GM23338 (cell line): ENCODE results near the gene ST6GALNAC4. TPM values are rescaled to one million over a fixed set of nuclear protein-coding genes. Genes with fewer than 3 reads are reported as not detected.

Experiments
- ATAC-seq: fragments of 200-7000 bp; cut with Tn5 transposase; 3 replicates; pipeline ENCODE4 v1.9.1; 2020
- DNase-seq: peaks from one replicate; pipeline ENCODE4 v3.0.0-alpha.2; 2015; ENCODE audit warnings: low spot score
- H2AFZ ChIP-seq: fragments of 200-600 bp; sonication (generic); 2 replicates; pipeline ENCODE4 v1.8.0; 2016; ENCODE audit warnings: antibody characterized with exemption, mild to moderate bottlenecking, moderate library complexity
- H3F3A ChIP-seq: fragments of 200-600 bp; sonication (generic); replicated peaks from 2 replicates; pipeline ENCODE4 v1.8.0; 2017; ENCODE audit warnings: antibody characterized with exemption, mixed run types, low read depth
- H3K27ac ChIP-seq: fragments of 200-600 bp; sonication (generic); 2 replicates; pipeline ENCODE4 v1.6.1; 2016; ENCODE audit warnings: low read depth
- H3K27me3 ChIP-seq: fragments of 200-600 bp; sonication (generic); 2 replicates; pipeline ENCODE4 v1.8.0; 2016; ENCODE audit warnings: mild to moderate bottlenecking, mixed run types, moderate library complexity; ENCODE audit not compliant: insufficient read depth
- H3K36me3 ChIP-seq: fragments of 200-600 bp; sonication (generic); 2 replicates; pipeline ENCODE4 v1.8.0; 2016; ENCODE audit warnings: mild to moderate bottlenecking; ENCODE audit not compliant: insufficient read depth
- H3K4me1 ChIP-seq: fragments of 200-600 bp; sonication (generic); 2 replicates; pipeline ENCODE4 v1.8.0; 2016; ENCODE audit warnings: mild to moderate bottlenecking, moderate library complexity; ENCODE audit not compliant: insufficient read depth
- H3K4me2 ChIP-seq: fragments of 200-600 bp; sonication (generic); 2 replicates; pipeline ENCODE4 v1.7.1; 2017; ENCODE audit warnings: mixed run types
- H3K4me3 ChIP-seq: fragments of 200-600 bp; sonication (generic); 2 replicates; pipeline ENCODE4 v1.6.1; 2016; ENCODE audit warnings: mixed run types
- H3K79me2 ChIP-seq: fragments of 200-600 bp; sonication (generic); replicated peaks from 2 replicates; pipeline ENCODE4 v1.8.0; 2017; ENCODE audit warnings: mild to moderate bottlenecking; ENCODE audit not compliant: insufficient read depth
- H3K9me2 ChIP-seq: fragments of 200-600 bp; sonication (generic); 2 replicates; pipeline ENCODE4 v1.8.0; 2017; ENCODE audit not compliant: insufficient read depth
- H4K20me1 ChIP-seq: fragments of 200-600 bp; sonication (generic); replicated peaks from 2 replicates; pipeline ENCODE4 v1.8.0; 2017; ENCODE audit warnings: mild to moderate bottlenecking; ENCODE audit not compliant: insufficient read depth
- H3K27ac Mint-ChIP-seq: 2 replicates; pipeline ENCODE4 v1.8.0; 2020; ENCODE audit warnings: inconsistent platforms, mild to moderate bottlenecking, moderate library complexity, mixed read lengths
- H3K27me3 Mint-ChIP-seq: 3 replicates; pipeline ENCODE4 v1.8.0; 2022; ENCODE audit warnings: low read depth, mild to moderate bottlenecking, moderate library complexity, mixed read lengths, inconsistent platforms; ENCODE audit not compliant: insufficient read depth, poor library complexity
- H3K36me3 Mint-ChIP-seq: 3 replicates; pipeline ENCODE4 v1.8.0; 2021; ENCODE audit warnings: low read depth, mild to moderate bottlenecking, inconsistent platforms, moderate library complexity, mixed read lengths
- H3K4me1 Mint-ChIP-seq: 3 replicates; pipeline ENCODE4 v1.8.0; 2020; ENCODE audit warnings: mild to moderate bottlenecking, inconsistent platforms, mixed read lengths
- H3K4me3 Mint-ChIP-seq: 3 replicates; pipeline ENCODE4 v1.8.0; 2021; ENCODE audit warnings: moderate library complexity, mild to moderate bottlenecking, inconsistent platforms, mixed read lengths
- H3K9me3 Mint-ChIP-seq: 3 replicates; pipeline ENCODE4 v1.8.0; 2020; ENCODE audit warnings: moderate library complexity, mild to moderate bottlenecking, inconsistent platforms, mixed read lengths
- CREB1 ChIP-seq: fragments of 250-450 bp; sonication (Bioruptor Pico); IDR thresholded peaks from 2 replicates; pipeline ENCODE4 v1.5.0; 2020; ENCODE audit warnings: low read depth, mild to moderate bottlenecking, moderate library complexity
- CTCF ChIP-seq, 2 experiments: fragments of 200-600 bp in 1 of 2; sonication (generic) in 1 of 2; conservative IDR thresholded peaks; 2 replicates each; pipeline versions ENCODE4 v1.5.1 to v1.6.1; 2016 to 2017; ENCODE audit warnings: antibody characterized with exemption in 2 of 2, low read depth in 2 of 2, mild to moderate bottlenecking in 2 of 2, moderate library complexity in 1 of 2
- EZH2 ChIP-seq: fragments of 200-600 bp; sonication (generic); IDR thresholded peaks from one replicate; pipeline ENCODE4 v1.8.0; 2017; ENCODE audit warnings: antibody characterized with exemption, mild to moderate bottlenecking, low read depth; ENCODE audit not compliant: unreplicated experiment
- EZH2phosphoT487 ChIP-seq: fragments of 200-600 bp; sonication (generic); IDR thresholded peaks from one replicate; pipeline ENCODE4 v1.8.1; 2018; ENCODE audit warnings: antibody characterized with exemption; ENCODE audit not compliant: unreplicated experiment
- JUNB ChIP-seq: IDR thresholded peaks from one replicate; pipeline ENCODE4 v1.6.1; 2016; ENCODE audit warnings: antibody characterized with exemption; ENCODE audit not compliant: unreplicated experiment
- NANOG ChIP-seq: IDR thresholded peaks from 2 replicates; pipeline ENCODE4 v1.6.1; 2016; ENCODE audit warnings: antibody characterized with exemption, borderline replicate concordance
- POLR2AphosphoS5 ChIP-seq: IDR thresholded peaks from 2 replicates; pipeline ENCODE4 v1.6.1; 2016; ENCODE audit warnings: antibody characterized with exemption, low read depth
- STAT1 ChIP-seq: IDR thresholded peaks from one replicate; pipeline ENCODE4 v1.6.1; 2016; ENCODE audit warnings: antibody characterized with exemption; ENCODE audit not compliant: unreplicated experiment
- ZNF114 ChIP-seq: fragments of 250-450 bp; sonication (Bioruptor Pico); IDR thresholded peaks from 2 replicates; pipeline ENCODE4 v1.5.0; 2020; ENCODE audit warnings: mild to moderate bottlenecking, moderate library complexity
- ZNF331 ChIP-seq: fragments of 250-450 bp; sonication (Bioruptor Pico); IDR thresholded peaks from 2 replicates; pipeline ENCODE4 v1.5.0; 2020; ENCODE audit warnings: low read depth, mild to moderate bottlenecking, moderate library complexity
- polyA plus RNA-seq: library from polyadenylated mRNA; unstranded; fragments of >200 nt; fragmentation: Nextera tagmentation; extraction: Ambion mirVana; gene quantifications from 2 replicates; pipeline ENCODE4 v1.2.1, GENCODE V29; 2016
- total RNA-seq: library from RNA; depleted of rRNA; stranded (reverse); fragments of >200 nt; shearing (Covaris generic); gene quantifications from 2 replicates; pipeline ENCODE4 v1.2.3, GENCODE V29; 2014
- TF ChIP-seq, protein P1 (sequence below): IDR thresholded peaks from one replicate; pipeline ENCODE4 v1.6.1; 2018; ENCODE audit warnings: antibody characterized with exemption; ENCODE audit not compliant: unreplicated experiment
- TF ChIP-seq, protein P2 (sequence below): fragments of 250-450 bp; sonication (Bioruptor Pico); IDR thresholded peaks from 2 replicates; pipeline ENCODE4 v1.5.0; 2020; ENCODE audit warnings: mild to moderate bottlenecking, moderate library complexity
- TF ChIP-seq, protein P3 (sequence below): IDR thresholded peaks from 2 replicates; pipeline ENCODE4 v1.6.1; 2016; ENCODE audit warnings: antibody characterized with exemption

Gene ST6GALNAC4
- total and polyA plus RNA-seq, 2 experiments from 2014 or later, result 8.1 to 35.3 TPM

GRCh38 chr9:127934986-127935385 lies 18.1 kb upstream of the ST6GALNAC4 start:
- Histone ChIP-seq H3K4me3 (no peak overlapping the region), H3K27ac (no peak overlapping the region), H3K9me2 (no peaks in the 10 kb centered on the region), H3K4me1 (peaks cover 28% of the 10 kb centered on the region), H2AFZ (no peak overlapping the region), H3K27me3 (no peaks in the 10 kb centered on the region), H3F3A (peaks cover 19% of the 10 kb centered on the region), H3K36me3 (no peaks in the 10 kb centered on the region), H3K79me2 (peaks cover 7% of the 10 kb centered on the region), H4K20me1 (peaks cover 8% of the 10 kb centered on the region), H3K4me2 (no peak overlapping the region)
- no peak for ATAC-seq
- Mint-ChIP-seq H3K9me3 (no peaks in the 10 kb centered on the region; the same call in 1 of the 3 replicates), H3K4me3 (peak overlapping the region; percentile 40; the same call in 1 of the 3 replicates), H3K27me3 (peaks cover 35% of the 10 kb centered on the region), H3K36me3 (peaks cover 7% of the 10 kb centered on the region; the same call in 1 of the 3 replicates), H3K4me1 (peaks cover 36% of the 10 kb centered on the region), H3K27ac (no peak overlapping the region)
- TF ChIP-seq, protein P1, sequence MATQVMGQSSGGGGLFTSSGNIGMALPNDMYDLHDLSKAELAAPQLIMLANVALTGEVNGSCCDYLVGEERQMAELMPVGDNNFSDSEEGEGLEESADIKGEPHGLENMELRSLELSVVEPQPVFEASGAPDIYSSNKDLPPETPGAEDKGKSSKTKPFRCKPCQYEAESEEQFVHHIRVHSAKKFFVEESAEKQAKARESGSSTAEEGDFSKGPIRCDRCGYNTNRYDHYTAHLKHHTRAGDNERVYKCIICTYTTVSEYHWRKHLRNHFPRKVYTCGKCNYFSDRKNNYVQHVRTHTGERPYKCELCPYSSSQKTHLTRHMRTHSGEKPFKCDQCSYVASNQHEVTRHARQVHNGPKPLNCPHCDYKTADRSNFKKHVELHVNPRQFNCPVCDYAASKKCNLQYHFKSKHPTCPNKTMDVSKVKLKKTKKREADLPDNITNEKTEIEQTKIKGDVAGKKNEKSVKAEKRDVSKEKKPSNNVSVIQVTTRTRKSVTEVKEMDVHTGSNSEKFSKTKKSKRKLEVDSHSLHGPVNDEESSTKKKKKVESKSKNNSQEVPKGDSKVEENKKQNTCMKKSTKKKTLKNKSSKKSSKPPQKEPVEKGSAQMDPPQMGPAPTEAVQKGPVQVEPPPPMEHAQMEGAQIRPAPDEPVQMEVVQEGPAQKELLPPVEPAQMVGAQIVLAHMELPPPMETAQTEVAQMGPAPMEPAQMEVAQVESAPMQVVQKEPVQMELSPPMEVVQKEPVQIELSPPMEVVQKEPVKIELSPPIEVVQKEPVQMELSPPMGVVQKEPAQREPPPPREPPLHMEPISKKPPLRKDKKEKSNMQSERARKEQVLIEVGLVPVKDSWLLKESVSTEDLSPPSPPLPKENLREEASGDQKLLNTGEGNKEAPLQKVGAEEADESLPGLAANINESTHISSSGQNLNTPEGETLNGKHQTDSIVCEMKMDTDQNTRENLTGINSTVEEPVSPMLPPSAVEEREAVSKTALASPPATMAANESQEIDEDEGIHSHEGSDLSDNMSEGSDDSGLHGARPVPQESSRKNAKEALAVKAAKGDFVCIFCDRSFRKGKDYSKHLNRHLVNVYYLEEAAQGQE, result no peak
- no peak for TF ChIP-seq NANOG
- no peak for TF ChIP-seq EZH2
- TF ChIP-seq STAT1, result no peak
- no peak for TF ChIP-seq CREB1 (CRISPR knock-in tag)
- TF ChIP-seq, protein P2, sequence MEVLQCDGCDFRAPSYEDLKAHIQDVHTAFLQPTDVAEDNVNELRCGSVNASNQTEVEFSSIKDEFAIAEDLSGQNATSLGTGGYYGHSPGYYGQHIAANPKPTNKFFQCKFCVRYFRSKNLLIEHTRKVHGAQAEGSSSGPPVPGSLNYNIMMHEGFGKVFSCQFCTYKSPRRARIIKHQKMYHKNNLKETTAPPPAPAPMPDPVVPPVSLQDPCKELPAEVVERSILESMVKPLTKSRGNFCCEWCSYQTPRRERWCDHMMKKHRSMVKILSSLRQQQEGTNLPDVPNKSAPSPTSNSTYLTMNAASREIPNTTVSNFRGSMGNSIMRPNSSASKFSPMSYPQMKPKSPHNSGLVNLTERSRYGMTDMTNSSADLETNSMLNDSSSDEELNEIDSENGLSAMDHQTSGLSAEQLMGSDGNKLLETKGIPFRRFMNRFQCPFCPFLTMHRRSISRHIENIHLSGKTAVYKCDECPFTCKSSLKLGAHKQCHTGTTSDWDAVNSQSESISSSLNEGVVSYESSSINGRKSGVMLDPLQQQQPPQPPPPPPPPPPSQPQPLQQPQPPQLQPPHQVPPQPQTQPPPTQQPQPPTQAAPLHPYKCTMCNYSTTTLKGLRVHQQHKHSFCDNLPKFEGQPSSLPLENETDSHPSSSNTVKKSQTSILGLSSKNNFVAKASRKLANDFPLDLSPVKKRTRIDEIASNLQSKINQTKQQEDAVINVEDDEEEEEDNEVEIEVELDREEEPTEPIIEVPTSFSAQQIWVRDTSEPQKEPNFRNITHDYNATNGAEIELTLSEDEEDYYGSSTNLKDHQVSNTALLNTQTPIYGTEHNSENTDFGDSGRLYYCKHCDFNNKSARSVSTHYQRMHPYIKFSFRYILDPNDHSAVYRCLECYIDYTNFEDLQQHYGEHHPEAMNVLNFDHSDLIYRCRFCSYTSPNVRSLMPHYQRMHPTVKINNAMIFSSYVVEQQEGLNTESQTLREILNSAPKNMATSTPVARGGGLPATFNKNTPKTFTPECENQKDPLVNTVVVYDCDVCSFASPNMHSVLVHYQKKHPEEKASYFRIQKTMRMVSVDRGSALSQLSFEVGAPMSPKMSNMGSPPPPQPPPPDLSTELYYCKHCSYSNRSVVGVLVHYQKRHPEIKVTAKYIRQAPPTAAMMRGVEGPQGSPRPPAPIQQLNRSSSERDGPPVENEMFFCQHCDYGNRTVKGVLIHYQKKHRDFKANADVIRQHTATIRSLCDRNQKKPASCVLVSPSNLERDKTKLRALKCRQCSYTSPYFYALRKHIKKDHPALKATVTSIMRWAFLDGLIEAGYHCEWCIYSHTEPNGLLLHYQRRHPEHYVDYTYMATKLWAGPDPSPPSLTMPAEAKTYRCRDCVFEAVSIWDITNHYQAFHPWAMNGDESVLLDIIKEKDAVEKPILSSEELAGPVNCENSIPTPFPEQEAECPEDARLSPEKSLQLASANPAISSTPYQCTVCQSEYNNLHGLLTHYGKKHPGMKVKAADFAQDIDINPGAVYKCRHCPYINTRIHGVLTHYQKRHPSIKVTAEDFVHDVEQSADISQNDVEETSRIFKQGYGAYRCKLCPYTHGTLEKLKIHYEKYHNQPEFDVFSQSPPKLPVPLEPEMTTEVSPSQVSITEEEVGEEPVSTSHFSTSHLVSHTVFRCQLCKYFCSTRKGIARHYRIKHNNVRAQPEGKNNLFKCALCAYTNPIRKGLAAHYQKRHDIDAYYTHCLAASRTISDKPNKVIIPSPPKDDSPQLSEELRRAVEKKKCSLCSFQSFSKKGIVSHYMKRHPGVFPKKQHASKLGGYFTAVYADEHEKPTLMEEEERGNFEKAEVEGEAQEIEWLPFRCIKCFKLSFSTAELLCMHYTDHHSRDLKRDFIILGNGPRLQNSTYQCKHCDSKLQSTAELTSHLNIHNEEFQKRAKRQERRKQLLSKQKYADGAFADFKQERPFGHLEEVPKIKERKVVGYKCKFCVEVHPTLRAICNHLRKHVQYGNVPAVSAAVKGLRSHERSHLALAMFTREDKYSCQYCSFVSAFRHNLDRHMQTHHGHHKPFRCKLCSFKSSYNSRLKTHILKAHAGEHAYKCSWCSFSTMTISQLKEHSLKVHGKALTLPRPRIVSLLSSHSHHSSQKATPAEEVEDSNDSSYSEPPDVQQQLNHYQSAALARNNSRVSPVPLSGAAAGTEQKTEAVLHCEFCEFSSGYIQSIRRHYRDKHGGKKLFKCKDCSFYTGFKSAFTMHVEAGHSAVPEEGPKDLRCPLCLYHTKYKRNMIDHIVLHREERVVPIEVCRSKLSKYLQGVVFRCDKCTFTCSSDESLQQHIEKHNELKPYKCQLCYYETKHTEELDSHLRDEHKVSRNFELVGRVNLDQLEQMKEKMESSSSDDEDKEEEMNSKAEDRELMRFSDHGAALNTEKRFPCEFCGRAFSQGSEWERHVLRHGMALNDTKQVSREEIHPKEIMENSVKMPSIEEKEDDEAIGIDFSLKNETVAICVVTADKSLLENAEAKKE (CRISPR knock-in tag), result no peak
- TF ChIP-seq JUNB, result no peak
- TF ChIP-seq ZNF114, result no peak
- no peak for TF ChIP-seq POLR2AphosphoS5
- TF ChIP-seq, protein P3, sequence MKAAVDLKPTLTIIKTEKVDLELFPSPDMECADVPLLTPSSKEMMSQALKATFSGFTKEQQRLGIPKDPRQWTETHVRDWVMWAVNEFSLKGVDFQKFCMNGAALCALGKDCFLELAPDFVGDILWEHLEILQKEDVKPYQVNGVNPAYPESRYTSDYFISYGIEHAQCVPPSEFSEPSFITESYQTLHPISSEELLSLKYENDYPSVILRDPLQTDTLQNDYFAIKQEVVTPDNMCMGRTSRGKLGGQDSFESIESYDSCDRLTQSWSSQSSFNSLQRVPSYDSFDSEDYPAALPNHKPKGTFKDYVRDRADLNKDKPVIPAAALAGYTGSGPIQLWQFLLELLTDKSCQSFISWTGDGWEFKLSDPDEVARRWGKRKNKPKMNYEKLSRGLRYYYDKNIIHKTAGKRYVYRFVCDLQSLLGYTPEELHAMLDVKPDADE, result no peak
- no peak for TF ChIP-seq CTCF (conservative IDR thresholded peaks at IDR 0.05; ENCODE audit: low read depth in 2 of 2)
- TF ChIP-seq EZH2phosphoT487, result no peak
- TF ChIP-seq ZNF331 (CRISPR knock-in tag), result no peak
- no peak for DNase-seq
